ENCODE data around the gene NACA2.

NACA2 gene

GRCh38 chr17:61614219-61614618 is 23.2 kb upstream of the NACA2 start:
- H3K36me3 ChIP-seq: no peaks in the 10 kb centered on the region
- H3K4me1 ChIP-seq: peaks cover 4% of the 10 kb centered on the region
- H3K4me3 ChIP-seq (ENCODE audit: low read depth, low read length): no peak overlapping the region
- H3K27me3 ChIP-seq: no peaks in the 10 kb centered on the region
- H3K9me3 ChIP-seq: peaks cover under 1% of the 10 kb centered on the region; the same call in 1 of the 2 replicates
- DNase-seq: no peak
- TF ChIP-seq, protein P1, sequence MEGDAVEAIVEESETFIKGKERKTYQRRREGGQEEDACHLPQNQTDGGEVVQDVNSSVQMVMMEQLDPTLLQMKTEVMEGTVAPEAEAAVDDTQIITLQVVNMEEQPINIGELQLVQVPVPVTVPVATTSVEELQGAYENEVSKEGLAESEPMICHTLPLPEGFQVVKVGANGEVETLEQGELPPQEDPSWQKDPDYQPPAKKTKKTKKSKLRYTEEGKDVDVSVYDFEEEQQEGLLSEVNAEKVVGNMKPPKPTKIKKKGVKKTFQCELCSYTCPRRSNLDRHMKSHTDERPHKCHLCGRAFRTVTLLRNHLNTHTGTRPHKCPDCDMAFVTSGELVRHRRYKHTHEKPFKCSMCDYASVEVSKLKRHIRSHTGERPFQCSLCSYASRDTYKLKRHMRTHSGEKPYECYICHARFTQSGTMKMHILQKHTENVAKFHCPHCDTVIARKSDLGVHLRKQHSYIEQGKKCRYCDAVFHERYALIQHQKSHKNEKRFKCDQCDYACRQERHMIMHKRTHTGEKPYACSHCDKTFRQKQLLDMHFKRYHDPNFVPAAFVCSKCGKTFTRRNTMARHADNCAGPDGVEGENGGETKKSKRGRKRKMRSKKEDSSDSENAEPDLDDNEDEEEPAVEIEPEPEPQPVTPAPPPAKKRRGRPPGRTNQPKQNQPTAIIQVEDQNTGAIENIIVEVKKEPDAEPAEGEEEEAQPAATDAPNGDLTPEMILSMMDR (IDR thresholded peaks at IDR 0.05; ENCODE audit: low read depth, low read length): no peak

- Histone ChIP-seq H3K4me3 (ENCODE audit: low read depth, low read length) (no peak overlapping the region), H3K4me1 (peaks cover 4% of the 10 kb centered on the region), H3K9me3 (no peaks in the 10 kb centered on the region), H3K36me3 (no peaks in the 10 kb centered on the region), H3K27me3 (no peaks in the 10 kb centered on the region)
- TF ChIP-seq, protein P1 (IDR thresholded peaks at IDR 0.05; ENCODE audit: low read depth, low read length): no peak
- no peak for DNase-seq
Measured at GRCh38 chr17:61611323-61611722, 20.3 kb upstream of the NACA2 start.

DNA sequence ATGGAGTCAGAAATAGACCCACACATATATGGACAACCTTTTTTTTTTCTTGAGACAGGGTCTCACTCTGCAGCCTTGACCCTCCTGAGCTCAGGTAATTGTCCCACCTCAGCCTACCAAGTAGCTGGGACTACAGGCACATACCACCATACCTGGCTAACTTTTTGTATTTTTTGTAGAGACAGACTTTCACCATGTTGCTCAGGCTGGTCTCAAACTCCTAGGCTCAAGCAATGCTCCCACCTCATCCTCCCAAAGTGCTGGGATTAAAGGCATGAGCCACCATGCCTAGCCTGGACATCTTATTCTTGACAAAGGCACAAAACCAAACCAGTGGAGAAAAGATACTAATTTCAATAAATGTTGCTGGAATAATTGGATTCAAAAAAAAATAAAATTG is 14.7 kb upstream of the NACA2 start:
- TF ChIP-seq, protein P1 (IDR thresholded peaks at IDR 0.05; ENCODE audit: low read depth, low read length): no peak
- H3K4me3 ChIP-seq (ENCODE audit: low read depth, low read length): no peak overlapping the region
- DNase-seq: no peak
- H3K9me3 ChIP-seq: no peaks in the 10 kb centered on the region
- H3K27me3 ChIP-seq: no peaks in the 10 kb centered on the region
- H3K4me1 ChIP-seq: no peaks in the 10 kb centered on the region
- no peaks in the 10 kb centered on the region for H3K36me3 ChIP-seq

GRCh38 chr17:61601297-61601696 is 10.3 kb upstream of the NACA2 start:
- H3K4me3 ChIP-seq (ENCODE audit: low read depth, low read length): no peak overlapping the region
- TF ChIP-seq, protein P1 (IDR thresholded peaks at IDR 0.05; ENCODE audit: low read depth, low read length): no peak
- no peaks in the 10 kb centered on the region for H3K9me3 ChIP-seq
- H3K27me3 ChIP-seq: no peaks in the 10 kb centered on the region
- no peaks in the 10 kb centered on the region for H3K4me1 ChIP-seq
- no peaks in the 10 kb centered on the region for H3K36me3 ChIP-seq
- no peak for DNase-seq

GRCh38 chr17:61600621-61601020 is 9.6 kb upstream of the NACA2 start:
- Histone ChIP-seq H3K4me1 (no peaks in the 10 kb centered on the region), H3K27me3 (no peaks in the 10 kb centered on the region), H3K9me3 (no peaks in the 10 kb centered on the region), H3K4me3 (ENCODE audit: low read depth, low read length) (no peak overlapping the region), H3K36me3 (no peaks in the 10 kb centered on the region)
- DNase-seq: no peak
- TF ChIP-seq, protein P1 (IDR thresholded peaks at IDR 0.05; ENCODE audit: low read depth, low read length): no peak

DNA sequence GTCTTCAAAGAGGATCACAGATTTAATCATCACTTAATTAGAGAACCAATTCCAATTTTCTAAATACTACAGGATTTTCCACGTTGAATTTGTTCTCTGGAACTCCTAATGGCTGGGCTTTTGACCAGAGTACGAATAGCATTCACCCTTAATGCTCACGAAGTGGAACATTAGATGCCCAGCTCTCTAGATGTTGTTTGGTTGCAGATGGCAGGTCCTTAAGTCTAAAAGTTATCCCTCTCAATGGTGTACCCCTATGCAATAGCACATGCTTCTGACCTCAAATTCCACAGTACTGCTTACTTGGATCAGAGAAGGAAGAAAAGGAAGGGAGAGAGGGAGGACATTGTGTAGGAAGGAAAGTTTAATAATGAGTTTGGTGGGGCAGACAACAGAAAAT is 8.6 kb upstream of the NACA2 start:
- Histone ChIP-seq H3K27me3 (no peaks in the 10 kb centered on the region), H3K4me3 (ENCODE audit: low read depth, low read length) (no peak overlapping the region), H3K9me3 (no peaks in the 10 kb centered on the region), H3K4me1 (no peaks in the 10 kb centered on the region), H3K36me3 (no peaks in the 10 kb centered on the region)
- TF ChIP-seq, protein P1 (IDR thresholded peaks at IDR 0.05; ENCODE audit: low read depth, low read length): no peak
- no peak for DNase-seq

Data from BE2C (cell line).